ENCODE measurements around the gene CFAP45. TPM values are rescaled to one million over a fixed set of nuclear protein-coding genes. Genes with fewer than 3 reads are reported as not detected.
"Not testable (repeated sequence)": the region's sequence is repeated elsewhere in the genome, so short reads cannot be mapped to it uniquely, and the experiment has no call there.

CFAP45 gene
- polyA plus RNA-seq, 3 donors: 3.0 to 4.4 (median 3.1) TPM

DNA sequence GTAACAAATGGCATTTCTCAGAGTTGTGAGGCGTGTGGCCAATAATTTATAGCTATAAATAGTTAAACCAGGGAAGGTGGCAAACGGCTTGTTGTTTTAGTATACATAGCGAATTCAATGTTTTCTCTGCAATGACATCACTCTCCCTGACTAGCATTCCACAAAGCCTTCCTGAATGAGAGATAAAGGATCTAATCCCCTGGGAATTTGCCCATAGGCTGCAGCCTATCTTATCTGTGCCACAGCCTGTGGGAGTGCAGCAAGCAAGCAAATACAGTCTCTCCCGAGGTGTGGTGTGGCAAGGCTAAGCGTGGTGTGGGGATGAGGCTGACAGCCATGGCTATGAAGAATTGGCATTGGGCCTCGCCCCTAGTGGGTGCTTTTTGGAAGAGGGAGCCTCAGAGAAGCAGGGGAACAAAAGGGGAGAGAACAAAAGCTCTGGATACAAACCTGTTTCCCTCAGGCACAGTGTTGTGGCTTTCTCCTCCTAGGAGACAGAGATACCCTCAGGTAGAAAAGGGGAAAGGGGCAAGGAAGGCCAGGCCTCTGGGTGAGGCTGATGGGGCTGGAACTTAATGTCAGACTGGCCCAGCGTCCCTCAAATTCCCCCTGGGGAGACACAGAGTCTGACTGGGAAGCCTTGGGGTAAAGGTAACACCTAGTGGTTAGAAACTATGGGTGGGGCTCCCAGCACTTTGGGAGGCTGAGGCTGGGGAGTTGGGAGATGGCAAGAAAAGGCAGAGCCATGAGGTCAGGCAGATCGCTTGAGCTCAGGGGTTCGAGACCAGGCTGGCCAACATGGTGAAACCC lies 16.5 kb upstream of the CFAP45 start:
- no peak for DNase-seq (ENCODE audit: extremely low read depth in 1 of 11, low read depth in 9 of 11, low spot score in 4 of 11)

DNA sequence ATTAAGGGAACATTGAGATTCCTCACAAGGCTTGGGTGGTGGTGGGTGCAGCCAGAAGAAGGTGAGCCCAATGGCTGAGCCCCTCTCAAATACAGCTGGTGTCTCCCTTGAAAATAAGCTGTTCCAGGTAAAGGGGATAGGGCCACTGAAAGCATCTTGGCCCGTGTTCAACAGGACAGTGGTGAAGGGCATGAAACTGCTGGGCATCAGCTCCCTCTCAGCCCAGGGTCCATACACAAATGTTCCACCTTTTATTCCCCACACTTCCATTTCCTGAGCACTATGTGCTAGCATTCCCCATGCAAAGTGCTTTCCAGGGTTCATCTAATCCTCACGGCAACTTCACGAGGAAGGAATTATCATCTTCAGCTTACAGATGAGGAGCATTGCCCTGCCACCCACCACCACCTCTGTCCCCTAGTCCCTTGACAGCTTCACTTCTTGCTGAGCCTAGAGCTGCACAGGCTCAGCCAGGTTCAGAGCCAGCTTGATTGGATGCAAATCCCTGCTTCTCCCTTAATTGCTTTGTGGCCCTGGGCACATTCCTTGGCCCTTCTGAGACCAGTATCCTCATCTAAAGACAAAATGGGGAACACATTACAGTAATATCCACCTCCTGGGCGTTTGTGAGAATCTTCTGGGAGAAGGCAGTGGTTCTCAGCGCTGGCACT lies 15.7 kb upstream of the CFAP45 start:
- DNase-seq (ENCODE audit: extremely low read depth in 1 of 11, low read depth in 9 of 11, low spot score in 4 of 11): no peak

- no peak for DNase-seq (ENCODE audit: extremely low read depth in 1 of 11, low read depth in 9 of 11, low spot score in 4 of 11)
These were observed 14.5 kb upstream of the CFAP45 start for GRCh38 chr1:159914252-159915018.

GRCh38 chr1:159913451-159914192 lies 13.7 kb upstream of the CFAP45 start:
- no peak for DNase-seq (ENCODE audit: extremely low read depth in 1 of 11, low read depth in 9 of 11, low spot score in 4 of 11)

GRCh38 chr1:159911326-159912070 lies 11.5 kb upstream of the CFAP45 start:
- DNase-seq (ENCODE audit: extremely low read depth in 1 of 11, low read depth in 9 of 11, low spot score in 4 of 11): no peak

DNA sequence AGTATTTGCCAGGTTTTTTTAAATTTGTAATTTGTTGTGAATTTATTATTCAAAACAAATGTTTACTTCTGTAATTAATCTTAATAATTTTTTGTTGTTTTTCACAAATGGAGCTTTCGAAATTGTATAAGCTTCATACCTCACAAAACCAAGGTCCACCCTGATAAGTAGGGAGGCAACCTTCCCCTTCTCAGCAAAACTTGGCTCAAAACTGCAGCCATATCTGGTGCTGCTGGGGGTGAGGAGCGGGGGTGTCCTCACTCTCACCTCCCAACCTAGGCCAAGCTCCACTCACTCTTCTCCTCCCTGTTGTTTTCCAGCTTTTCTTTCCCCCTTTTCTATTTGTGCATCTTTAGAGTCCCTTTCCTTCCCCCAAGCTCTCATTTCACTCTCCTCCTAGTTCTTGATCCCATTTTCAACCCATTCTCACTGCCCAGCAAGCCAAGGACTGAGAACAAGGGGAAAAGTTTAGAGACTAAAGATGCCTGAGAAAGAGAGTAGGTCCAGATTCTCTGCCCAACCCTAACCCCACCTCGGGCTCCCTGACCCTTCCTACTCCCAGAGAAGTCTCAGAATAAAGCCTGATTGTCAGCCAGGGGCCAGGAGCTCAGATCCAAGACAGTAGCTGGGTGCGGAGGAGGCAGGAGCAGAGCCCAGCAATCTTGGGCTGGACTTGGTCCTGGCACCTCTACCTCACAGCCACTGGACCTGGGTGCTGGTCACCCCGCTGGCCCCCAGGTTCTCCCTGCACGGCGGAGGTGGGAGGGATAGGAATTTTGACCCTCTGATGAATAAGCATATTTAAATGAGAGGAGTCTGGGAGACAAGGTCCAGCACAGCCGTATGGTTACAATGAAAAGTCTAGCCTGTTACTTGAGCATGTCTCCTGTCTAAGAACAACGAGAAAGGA lies 8.3 kb upstream of the CFAP45 start:
- no peak for DNase-seq (ENCODE audit: extremely low read depth in 1 of 11, low read depth in 9 of 11, low spot score in 4 of 11)

- no peak for DNase-seq (ENCODE audit: extremely low read depth in 1 of 11, low read depth in 9 of 11, low spot score in 4 of 11)
These were observed 7.0 kb upstream of the CFAP45 start for GRCh38 chr1:159906960-159907359.

- DNase-seq (ENCODE audit: extremely low read depth in 1 of 11, low read depth in 9 of 11, low spot score in 4 of 11): not testable (repeated sequence)
These were observed 4.1 kb upstream of the CFAP45 start for GRCh38 chr1:159904036-159904435.

DNA sequence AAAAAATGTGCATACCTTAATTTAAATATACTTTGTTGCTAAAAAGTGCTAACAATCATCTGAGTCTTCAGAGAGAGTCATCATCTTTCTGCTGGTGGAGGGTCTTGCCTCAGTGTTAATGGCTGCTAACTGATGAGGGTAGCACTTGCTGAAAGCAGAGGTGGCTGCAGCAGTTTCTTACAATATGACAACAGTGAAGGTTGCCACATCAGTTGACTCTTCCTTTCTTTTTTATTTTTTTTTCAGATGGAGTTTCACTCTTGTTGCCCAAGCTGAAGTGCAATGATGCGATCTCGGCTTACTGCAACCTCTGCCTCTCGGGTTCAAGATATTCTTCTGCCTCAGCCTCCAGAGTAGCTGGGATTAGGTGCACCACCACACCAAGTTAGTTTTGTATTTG lies 2.6 kb upstream of the CFAP45 start:
- DNase-seq (ENCODE audit: extremely low read depth in 1 of 11, low read depth in 9 of 11, low spot score in 4 of 11): no peak

GRCh38 chr1:159900755-159901360 lies 893 bp upstream of the CFAP45 start:
- no peak for DNase-seq (ENCODE audit: extremely low read depth in 1 of 11, low read depth in 9 of 11, low spot score in 4 of 11)

DNA sequence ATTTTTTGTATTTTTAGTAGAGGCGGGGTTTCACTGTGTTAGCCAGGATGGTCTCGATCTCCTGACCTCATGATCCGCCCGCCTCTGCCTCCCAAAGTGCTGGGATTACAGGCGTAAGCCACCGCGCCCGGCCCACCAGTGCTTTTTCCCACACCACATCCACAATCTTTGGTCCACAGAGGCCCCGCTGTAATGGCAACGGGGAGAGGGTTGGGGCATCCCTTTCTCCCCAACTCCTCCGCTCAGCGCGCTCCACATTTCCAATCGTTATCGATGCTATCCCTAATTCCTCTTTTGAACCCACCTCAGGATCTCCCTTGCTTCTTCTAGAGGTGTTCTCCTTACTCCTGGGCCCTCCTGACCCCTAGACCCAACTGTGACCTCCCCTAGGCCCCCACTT lies 331 bp downstream of the CFAP45 start:
- not testable (repeated sequence) for DNase-seq (ENCODE audit: extremely low read depth in 1 of 11, low read depth in 9 of 11, low spot score in 4 of 11)

DNA sequence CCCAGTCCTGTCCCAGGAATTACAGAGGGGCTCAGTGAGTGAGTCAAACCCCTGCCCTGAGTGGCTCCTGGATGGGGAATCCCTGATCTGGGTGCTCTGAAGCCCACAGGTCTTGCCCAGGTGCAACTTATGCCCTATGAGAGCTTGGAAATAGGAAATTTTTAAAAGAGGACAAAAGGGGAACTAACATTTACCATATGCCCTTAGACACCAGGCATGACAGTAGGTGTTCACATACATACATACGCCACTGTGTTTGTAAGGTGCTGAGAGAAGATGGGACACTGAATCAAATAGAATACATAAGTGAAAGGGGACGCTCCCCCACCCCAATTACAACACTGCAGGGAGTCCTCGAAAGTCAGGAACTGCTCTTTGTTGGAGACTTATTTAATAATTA lies 1.4 kb downstream of the CFAP45 start:
- no peak for DNase-seq (ENCODE audit: extremely low read depth in 1 of 11, low read depth in 9 of 11, low spot score in 4 of 11)

DNA sequence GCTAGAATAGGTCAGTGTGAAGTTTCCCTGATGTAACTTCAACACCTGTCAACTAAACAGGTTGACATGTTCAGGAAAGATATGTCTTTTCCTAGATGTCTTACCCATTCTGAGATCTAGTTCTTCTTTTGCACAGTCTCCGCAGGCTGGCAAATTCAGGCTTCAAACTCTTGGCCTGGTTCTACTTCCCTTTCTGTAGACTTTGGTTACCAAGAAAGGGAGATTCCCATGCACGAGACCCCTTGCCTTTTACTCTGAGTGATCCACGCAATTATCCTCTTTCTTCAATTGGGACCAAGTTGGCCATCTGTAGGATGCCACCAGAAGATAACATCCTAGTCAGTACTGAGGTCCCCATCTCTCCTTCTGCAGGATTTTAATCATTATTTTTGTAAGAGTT lies 2.0 kb downstream of the CFAP45 start:
- no peak for DNase-seq (ENCODE audit: extremely low read depth in 1 of 11, low read depth in 9 of 11, low spot score in 4 of 11)

- DNase-seq (ENCODE audit: extremely low read depth in 1 of 11, low read depth in 9 of 11, low spot score in 4 of 11): no peak
These were observed 3.4 kb downstream of the CFAP45 start for GRCh38 chr1:159896546-159896930.

DNA sequence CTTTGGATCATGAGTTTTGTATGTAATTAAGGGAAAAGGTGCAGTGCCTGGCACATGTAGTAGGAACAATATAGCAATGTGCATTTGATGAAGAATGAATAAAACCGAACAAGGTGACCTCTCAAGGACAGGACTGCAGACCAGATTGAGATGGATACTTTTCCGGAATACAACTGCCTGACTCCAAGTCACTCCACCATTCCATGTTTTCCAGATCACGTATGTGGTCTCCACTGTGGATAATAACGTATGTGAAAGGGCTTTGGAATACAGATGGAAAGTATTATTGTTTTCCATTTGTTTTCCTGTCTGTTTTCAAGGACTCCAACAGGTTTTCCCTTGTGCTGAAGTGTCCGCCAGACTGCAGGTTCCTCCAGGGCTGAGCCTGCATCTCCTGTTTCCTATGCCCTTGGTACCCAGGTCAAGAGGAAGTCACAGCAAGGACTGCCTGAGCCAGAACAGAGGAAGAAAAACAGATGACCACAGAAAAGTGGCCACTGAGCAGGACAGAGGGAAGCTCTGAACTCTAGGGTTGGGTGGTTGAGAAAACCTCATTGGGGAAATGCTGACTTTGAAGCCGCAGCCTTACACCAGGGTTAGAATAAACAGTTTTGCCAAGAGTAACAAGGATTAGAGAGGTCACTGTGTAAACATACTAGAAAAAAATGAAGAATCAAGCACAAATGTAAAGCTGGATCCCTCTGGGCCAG lies 4.0 kb downstream of the CFAP45 start:
- DNase-seq (ENCODE audit: extremely low read depth in 1 of 11, low read depth in 9 of 11, low spot score in 4 of 11): no peak

GRCh38 chr1:159895286-159895685 lies 4.7 kb downstream of the CFAP45 start:
- no peak for DNase-seq (ENCODE audit: extremely low read depth in 1 of 11, low read depth in 9 of 11, low spot score in 4 of 11)

DNA sequence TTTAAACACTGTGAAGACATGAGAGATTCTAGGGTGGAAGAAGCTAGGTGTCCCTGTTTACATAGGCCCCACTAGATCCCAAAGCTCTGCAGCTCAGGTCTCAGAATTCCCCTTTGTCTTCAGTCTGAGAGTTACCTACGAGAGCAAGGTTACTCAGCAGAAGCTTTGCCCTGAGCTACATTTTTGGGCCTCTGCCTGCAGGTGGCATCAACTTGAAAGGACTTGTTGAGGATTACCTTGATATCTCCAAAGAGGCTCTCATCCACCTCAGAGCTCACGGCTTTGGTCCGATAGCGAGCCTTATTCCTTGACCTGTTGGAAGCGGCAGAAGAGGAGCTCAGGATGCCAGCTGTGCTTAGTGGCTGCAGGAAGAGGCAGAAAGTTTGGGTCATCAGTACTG lies 7.0 kb downstream of the CFAP45 start:
- no peak for DNase-seq (ENCODE audit: extremely low read depth in 1 of 11, low read depth in 9 of 11, low spot score in 4 of 11)
